ENCODE measurements around the gene ZCCHC8.

Gene ZCCHC8

DNA sequence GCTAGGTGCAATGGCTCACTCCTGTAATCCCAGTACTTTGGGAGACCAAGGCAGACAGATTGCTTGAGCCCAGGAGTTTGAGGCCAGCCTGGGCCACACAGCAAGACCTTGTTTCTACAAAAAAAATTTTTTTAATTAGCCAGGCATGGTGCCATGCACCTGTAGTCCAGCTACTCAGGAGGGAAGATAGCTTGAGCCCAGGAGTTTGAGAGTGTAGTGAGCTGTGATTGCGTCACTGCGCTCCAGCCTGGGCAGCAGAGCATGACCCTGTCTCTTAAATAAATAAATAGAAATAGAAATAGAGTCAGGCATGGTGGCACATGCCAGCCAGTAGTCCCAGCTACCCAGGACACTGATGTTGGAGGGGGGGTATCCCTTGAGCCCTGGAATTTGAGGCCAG is 41.5 kb downstream of the ZCCHC8 start:
- peaks cover under 1% of the 10 kb centered on the region; the same call in 1 of the 2 replicates for H3K4me1 ChIP-seq (ENCODE audit: control insufficient read depth, low read length)
- TF ChIP-seq EZH2phosphoT487 (IDR thresholded peaks at IDR 0.05; ENCODE audit: borderline replicate concordance, low read length): no peak
- TF ChIP-seq, protein P1, sequence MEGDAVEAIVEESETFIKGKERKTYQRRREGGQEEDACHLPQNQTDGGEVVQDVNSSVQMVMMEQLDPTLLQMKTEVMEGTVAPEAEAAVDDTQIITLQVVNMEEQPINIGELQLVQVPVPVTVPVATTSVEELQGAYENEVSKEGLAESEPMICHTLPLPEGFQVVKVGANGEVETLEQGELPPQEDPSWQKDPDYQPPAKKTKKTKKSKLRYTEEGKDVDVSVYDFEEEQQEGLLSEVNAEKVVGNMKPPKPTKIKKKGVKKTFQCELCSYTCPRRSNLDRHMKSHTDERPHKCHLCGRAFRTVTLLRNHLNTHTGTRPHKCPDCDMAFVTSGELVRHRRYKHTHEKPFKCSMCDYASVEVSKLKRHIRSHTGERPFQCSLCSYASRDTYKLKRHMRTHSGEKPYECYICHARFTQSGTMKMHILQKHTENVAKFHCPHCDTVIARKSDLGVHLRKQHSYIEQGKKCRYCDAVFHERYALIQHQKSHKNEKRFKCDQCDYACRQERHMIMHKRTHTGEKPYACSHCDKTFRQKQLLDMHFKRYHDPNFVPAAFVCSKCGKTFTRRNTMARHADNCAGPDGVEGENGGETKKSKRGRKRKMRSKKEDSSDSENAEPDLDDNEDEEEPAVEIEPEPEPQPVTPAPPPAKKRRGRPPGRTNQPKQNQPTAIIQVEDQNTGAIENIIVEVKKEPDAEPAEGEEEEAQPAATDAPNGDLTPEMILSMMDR (IDR thresholded peaks at IDR 0.05; ENCODE audit: low read depth, low read length, poor library complexity, severe bottlenecking): no peak
- H3K4me3 ChIP-seq (ENCODE audit: low read length): no peak overlapping the region
- H3K27me3 ChIP-seq (ENCODE audit: control insufficient read depth, low read length): no peaks in the 10 kb centered on the region
- H3F3A ChIP-seq (ENCODE audit: control insufficient read depth, insufficient read depth): no peaks in the 10 kb centered on the region
- no peaks in the 10 kb centered on the region for H3K9me3 ChIP-seq (ENCODE audit: control insufficient read depth, insufficient read depth, low read length)
- H4K20me1 ChIP-seq (ENCODE audit: control insufficient read depth, insufficient read depth, low read depth, low read length): no peaks in the 10 kb centered on the region
- no peaks in the 10 kb centered on the region for H3K79me2 ChIP-seq (ENCODE audit: control insufficient read depth, low read length)
- H3K36me3 ChIP-seq (ENCODE audit: control insufficient read depth, low read length): no peaks in the 10 kb centered on the region
- no peaks in the 10 kb centered on the region for H3K9me2 ChIP-seq (replicated peaks; ENCODE audit: control insufficient read depth, low read length)
- no peak overlapping the region for H3K27ac ChIP-seq (ENCODE audit: low read depth, low read length)
- no peak overlapping the region for H3K4me2 ChIP-seq (ENCODE audit: low read length)

DNA sequence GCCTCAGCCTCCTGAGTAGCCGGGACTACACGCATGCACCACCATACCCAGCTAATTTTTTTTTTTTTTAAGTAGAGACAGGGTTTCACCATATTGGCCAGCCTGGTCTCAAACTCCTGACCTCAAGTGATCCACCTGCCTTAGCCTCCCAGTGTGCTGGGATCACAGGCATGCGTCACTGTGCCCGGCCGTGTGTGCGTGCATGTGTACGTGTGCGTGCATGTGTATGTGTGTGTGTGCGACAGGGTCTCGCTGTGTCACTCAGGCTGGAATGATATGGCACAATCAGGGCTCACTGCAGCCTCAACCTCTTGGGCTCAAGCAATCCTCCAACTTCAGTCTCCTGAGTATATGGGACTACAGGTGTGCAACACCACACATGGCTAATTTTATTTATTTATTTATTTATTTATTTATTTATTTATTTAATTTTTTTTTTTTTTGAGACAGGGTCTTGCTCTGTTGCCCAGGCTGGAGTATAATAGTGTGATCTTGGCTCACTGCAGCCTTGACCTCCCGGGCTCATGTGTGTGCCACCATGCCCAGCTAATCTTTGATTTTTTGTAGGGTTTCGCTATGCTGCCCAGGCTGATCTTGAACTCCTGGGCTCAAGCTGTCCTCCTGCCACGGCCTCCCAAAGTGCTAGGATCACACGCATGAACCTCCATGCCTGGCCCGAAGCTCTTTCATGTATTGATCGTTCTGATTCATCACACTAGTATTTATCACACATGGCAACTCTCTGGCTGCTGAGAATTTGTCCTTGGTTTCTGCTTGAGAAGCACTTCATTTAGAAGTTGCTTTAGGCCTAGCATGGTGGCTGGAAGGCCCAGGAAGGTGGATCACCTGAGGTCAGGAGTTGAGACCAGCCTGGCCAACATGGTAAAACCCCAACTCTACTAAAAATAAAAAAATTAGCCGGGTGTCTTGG is 42.4 kb downstream of the ZCCHC8 start:
- Histone ChIP-seq H3K9me3 (ENCODE audit: control insufficient read depth, insufficient read depth, low read length) (no peaks in the 10 kb centered on the region), H3K79me2 (ENCODE audit: control insufficient read depth, low read length) (no peaks in the 10 kb centered on the region), H3K4me3 (ENCODE audit: low read length) (no peak overlapping the region), H3F3A (ENCODE audit: control insufficient read depth, insufficient read depth) (no peaks in the 10 kb centered on the region), H3K27me3 (ENCODE audit: control insufficient read depth, low read length) (no peaks in the 10 kb centered on the region), H3K27ac (ENCODE audit: low read depth, low read length) (no peak overlapping the region), H4K20me1 (ENCODE audit: control insufficient read depth, insufficient read depth, low read depth, low read length) (no peaks in the 10 kb centered on the region), H3K9me2 (replicated peaks; ENCODE audit: control insufficient read depth, low read length) (no peaks in the 10 kb centered on the region), H3K4me1 (ENCODE audit: control insufficient read depth, low read length) (peaks cover 9% of the 10 kb centered on the region), H3K36me3 (ENCODE audit: control insufficient read depth, low read length) (no peaks in the 10 kb centered on the region), H3K4me2 (ENCODE audit: low read length) (no peak overlapping the region)
- TF ChIP-seq EZH2phosphoT487 (IDR thresholded peaks at IDR 0.05; ENCODE audit: borderline replicate concordance, low read length): no peak
- TF ChIP-seq, protein P1 (IDR thresholded peaks at IDR 0.05; ENCODE audit: low read depth, low read length, poor library complexity, severe bottlenecking): no peak

- no peak overlapping the region for H3K4me2 ChIP-seq (ENCODE audit: low read length)
- H3K9me2 ChIP-seq (replicated peaks; ENCODE audit: control insufficient read depth, low read length): no peaks in the 10 kb centered on the region
- H3K27ac ChIP-seq (ENCODE audit: low read depth, low read length): no peak overlapping the region
- H3K4me1 ChIP-seq (ENCODE audit: control insufficient read depth, low read length): peaks cover 15% of the 10 kb centered on the region
- no peaks in the 10 kb centered on the region for H3K9me3 ChIP-seq (ENCODE audit: control insufficient read depth, insufficient read depth, low read length)
- no peaks in the 10 kb centered on the region for H3K79me2 ChIP-seq (ENCODE audit: control insufficient read depth, low read length)
- no peak overlapping the region for H3K4me3 ChIP-seq (ENCODE audit: low read length)
- no peaks in the 10 kb centered on the region for H3F3A ChIP-seq (ENCODE audit: control insufficient read depth, insufficient read depth)
- no peaks in the 10 kb centered on the region for H3K36me3 ChIP-seq (ENCODE audit: control insufficient read depth, low read length)
- H4K20me1 ChIP-seq (ENCODE audit: control insufficient read depth, insufficient read depth, low read depth, low read length): no peaks in the 10 kb centered on the region
- TF ChIP-seq EZH2phosphoT487 (IDR thresholded peaks at IDR 0.05; ENCODE audit: borderline replicate concordance, low read length): no peak
- TF ChIP-seq, protein P1 (IDR thresholded peaks at IDR 0.05; ENCODE audit: low read depth, low read length, poor library complexity, severe bottlenecking): no peak
- no peaks in the 10 kb centered on the region for H3K27me3 ChIP-seq (ENCODE audit: control insufficient read depth, low read length)
Measured at GRCh38 chr12:122457627-122458026, 43.1 kb downstream of the ZCCHC8 start.

All from DOHH2 (cell line).